Endothelial cell of umbilical vein (primary cell): ENCODE measurements around the gene HEATR5A. TPM values are rescaled to one million over a fixed set of nuclear protein-coding genes. Genes with fewer than 3 reads are reported as not detected.

Experiments
- BruUV-seq: library from RNA; stranded (reverse); fragments of 400-500 nt; replicated peaks from 2 replicates; lab custom pipeline; 2021; lab: Mats Ljungman, UMichigan
- CTCF ChIA-PET: fragments of 300-600, 350-600 bp; sonication (Branson Sonifier 250); formaldehyde crosslinking; loops from one replicate; lab custom pipeline; 2021; ENCODE audit warnings: antibody characterized with exemption, inconsistent platforms; lab: Charles Lee
- POLR2A ChIA-PET: fragments of 300-600, 350-600 bp; sonication (Branson Sonifier 250); formaldehyde crosslinking; loops from one replicate; lab custom pipeline; 2021; ENCODE audit warnings: antibody characterized with exemption, inconsistent platforms; lab: Charles Lee
- DNase-seq: peaks from one replicate; pipeline ENCODE4 v3.0.0-alpha.2; 2011; ENCODE audit warnings: low read depth, low spot score
- FAIRE-seq: peaks from 2 replicates; lab custom pipeline; 2011; peaks lifted over from hg19 to GRCh38; lab: Jason Lieb, UNC
- H2AFZ ChIP-seq: 2 replicates; pipeline ENCODE4 v1.6.0; 2012; ENCODE audit warnings: low read depth, low read length, control low read depth, inconsistent platforms
- H3K27ac ChIP-seq: 2 replicates; pipeline ENCODE4 v1.5.1; 2011; ENCODE audit warnings: low read depth, mild to moderate bottlenecking, control low read depth, low read length, moderate library complexity; ENCODE audit not compliant: insufficient read depth
- H3K27me3 ChIP-seq, 2 experiments: 2 replicates each; pipeline versions ENCODE4 v1.6.0 to v1.6.1; 2011; ENCODE audit warnings: low read length in 2 of 2, mixed read lengths in 1 of 2; ENCODE audit not compliant: control insufficient read depth in 2 of 2, insufficient read depth in 2 of 2
- H3K36me3 ChIP-seq, 2 experiments: 2 replicates in 1 of 2; 3 replicates in 1 of 2; pipeline ENCODE4 v1.5.1; 2011; ENCODE audit warnings: low read length in 2 of 2, mild to moderate bottlenecking in 1 of 2, moderate library complexity in 1 of 2; ENCODE audit not compliant: control insufficient read depth in 2 of 2, insufficient read depth in 2 of 2; ENCODE audit errors: extremely low read depth in 1 of 2
- H3K4me1 ChIP-seq: 3 replicates; pipeline ENCODE4 v1.5.1; 2011; ENCODE audit warnings: mild to moderate bottlenecking, low read length; ENCODE audit not compliant: control insufficient read depth, insufficient read depth; ENCODE audit errors: extremely low read depth
- H3K4me2 ChIP-seq: 2 replicates; pipeline ENCODE4 v1.6.1; 2011; ENCODE audit warnings: low read length, control low read depth, mixed read lengths; ENCODE audit not compliant: insufficient read depth
- H3K4me3 ChIP-seq, 3 experiments: fragments of 200-600 bp in 1 of 3; sonication (generic), shearing (Covaris generic) in 1 of 3; replicated peaks in 1 of 3; 2 replicates each; pipeline ENCODE4 v1.5.1; 2011 to 2016; ENCODE audit warnings: control low read depth in 3 of 3, low read length in 3 of 3, mild to moderate bottlenecking in 2 of 3, inconsistent platforms in 1 of 3, low read depth in 1 of 3, moderate library complexity in 1 of 3; ENCODE audit not compliant: insufficient read depth in 1 of 3
- H3K79me2 ChIP-seq: 2 replicates; pipeline ENCODE4 v1.6.0; 2012; ENCODE audit warnings: low read length, inconsistent platforms; ENCODE audit not compliant: control insufficient read depth, insufficient read depth
- H3K9ac ChIP-seq: replicated peaks from 2 replicates; pipeline ENCODE3; 2011; ENCODE audit warnings: low read length, control low read depth; ENCODE audit not compliant: insufficient read depth; ENCODE audit errors: extremely low read depth
- H3K9me1 ChIP-seq: replicated peaks from 3 replicates; pipeline ENCODE4 v1.6.0; 2011; ENCODE audit warnings: mild to moderate bottlenecking, low read length; ENCODE audit not compliant: control insufficient read depth, insufficient read depth; ENCODE audit errors: extremely low read depth
- H3K9me3 ChIP-seq: replicated peaks from 2 replicates; pipeline ENCODE4 v1.5.1; 2012; ENCODE audit warnings: low read length, inconsistent platforms; ENCODE audit not compliant: control insufficient read depth, insufficient read depth
- H4K20me1 ChIP-seq: replicated peaks from 2 replicates; pipeline ENCODE3; 2011; ENCODE audit warnings: mild to moderate bottlenecking, low read length; ENCODE audit not compliant: control insufficient read depth, insufficient read depth; ENCODE audit errors: extremely low read depth
- EZH2 ChIP-seq: IDR thresholded peaks from 2 replicates; pipeline ENCODE4 v1.6.1; 2012; ENCODE audit warnings: borderline replicate concordance, low read depth, mild to moderate bottlenecking, moderate library complexity, low read length, inconsistent platforms; ENCODE audit not compliant: severe bottlenecking
- FOS ChIP-seq: IDR thresholded peaks from 2 replicates; pipeline ENCODE4 v1.6.1; 2011; ENCODE audit warnings: mild to moderate bottlenecking, low read length, moderate library complexity, borderline replicate concordance; ENCODE audit not compliant: insufficient read depth
- JUN ChIP-seq: IDR thresholded peaks from 2 replicates; pipeline ENCODE4 v1.6.1; 2011; ENCODE audit warnings: borderline replicate concordance, low read depth; ENCODE audit not compliant: insufficient read length, insufficient read depth
- MYC ChIP-seq: IDR thresholded peaks from one replicate; pipeline ENCODE4 v1.6.1; 2011; ENCODE audit warnings: mild to moderate bottlenecking, low read depth, low read length
- POLR2A ChIP-seq: IDR thresholded peaks from 2 replicates; pipeline ENCODE4 v1.6.1; 2012; ENCODE audit warnings: low read depth, mild to moderate bottlenecking, control low read depth, low read length
- dilution Hi-C: fragments of 300-500 bp; cut with MboI; formaldehyde crosslinking; loops from one replicate; pipeline ENCODE4 v1.15.0; 2019; ENCODE audit warnings: low sequenced_read_pairs; ENCODE audit not compliant: extremely low pct_ligation_motif_present
- intact Hi-C: fragments of 100-400 bp; cut with micrococcal nuclease; formaldehyde crosslinking; loops from one replicate; pipeline ENCODE4 v1.10.0; 2022
- polyA plus RNA-seq, 4 experiments: library from polyadenylated mRNA; depleted of rRNA in 3 of 4; stranded (reverse) in 3 of 4; unstranded in 1 of 4; fragments of >200 nt; gene quantifications; 2 replicates each; pipeline versions ENCODE4 v1.2.1 to v1.2.3, GENCODE V29; 2011 to 2012; ENCODE audit warnings: missing spikeins in 1 of 4
- total RNA-seq: library from RNA; stranded (reverse); gene quantifications from 2 replicates; pipeline ENCODE4 v1.2.3, GENCODE V29; 2021
- TF ChIP-seq, protein P1 (sequence below): IDR thresholded peaks from 2 replicates; pipeline ENCODE4 v1.6.1; 2011; ENCODE audit not compliant: insufficient read depth, insufficient read length
- TF ChIP-seq, protein P2 (sequence below), 2 donors: IDR thresholded peaks; 1 replicate in 1 of 2; 2 replicates in 1 of 2; pipeline ENCODE4 v1.5.1; 2011; ENCODE audit warnings: low read length in 2 of 2, mild to moderate bottlenecking in 2 of 2, moderate library complexity in 2 of 2, control low read depth in 1 of 2, inconsistent platforms in 1 of 2, low read depth in 1 of 2; ENCODE audit not compliant: insufficient read depth in 1 of 2; ENCODE audit errors: extremely low read depth in 1 of 2

HEATR5A gene
- total and polyA plus RNA-seq, 2 donors (not counting 3 experiments of a cell fraction or from before 2014, with no cell fraction given): 12.6 to 45.3 TPM

DNA sequence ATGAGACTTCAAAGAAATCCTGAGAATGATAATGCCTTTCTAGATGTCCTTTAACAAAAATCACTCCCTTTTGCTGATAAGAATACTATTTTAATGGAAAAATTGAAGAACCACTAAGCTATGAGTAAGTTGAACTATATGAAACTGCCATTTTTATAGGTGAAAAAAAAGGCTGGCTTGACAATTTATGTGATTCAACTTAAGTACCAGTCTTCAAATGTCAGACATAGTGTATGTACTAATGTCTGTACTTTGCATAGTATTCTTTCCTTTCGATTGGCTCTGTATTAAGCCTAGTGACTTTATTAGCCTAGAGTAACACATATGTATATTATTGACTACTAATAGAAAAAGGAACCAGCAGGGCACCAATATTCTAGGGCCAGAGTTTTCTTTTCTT, 11.9 kb downstream of the HEATR5A start:
- TF ChIP-seq JUN (no peak), MYC (no peak), FOS (no peak), POLR2A (no peak), EZH2 (no peak)
- TF ChIP-seq, protein P1, sequence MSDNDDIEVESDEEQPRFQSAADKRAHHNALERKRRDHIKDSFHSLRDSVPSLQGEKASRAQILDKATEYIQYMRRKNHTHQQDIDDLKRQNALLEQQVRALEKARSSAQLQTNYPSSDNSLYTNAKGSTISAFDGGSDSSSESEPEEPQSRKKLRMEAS: no peak
- TF ChIP-seq, protein P2, sequence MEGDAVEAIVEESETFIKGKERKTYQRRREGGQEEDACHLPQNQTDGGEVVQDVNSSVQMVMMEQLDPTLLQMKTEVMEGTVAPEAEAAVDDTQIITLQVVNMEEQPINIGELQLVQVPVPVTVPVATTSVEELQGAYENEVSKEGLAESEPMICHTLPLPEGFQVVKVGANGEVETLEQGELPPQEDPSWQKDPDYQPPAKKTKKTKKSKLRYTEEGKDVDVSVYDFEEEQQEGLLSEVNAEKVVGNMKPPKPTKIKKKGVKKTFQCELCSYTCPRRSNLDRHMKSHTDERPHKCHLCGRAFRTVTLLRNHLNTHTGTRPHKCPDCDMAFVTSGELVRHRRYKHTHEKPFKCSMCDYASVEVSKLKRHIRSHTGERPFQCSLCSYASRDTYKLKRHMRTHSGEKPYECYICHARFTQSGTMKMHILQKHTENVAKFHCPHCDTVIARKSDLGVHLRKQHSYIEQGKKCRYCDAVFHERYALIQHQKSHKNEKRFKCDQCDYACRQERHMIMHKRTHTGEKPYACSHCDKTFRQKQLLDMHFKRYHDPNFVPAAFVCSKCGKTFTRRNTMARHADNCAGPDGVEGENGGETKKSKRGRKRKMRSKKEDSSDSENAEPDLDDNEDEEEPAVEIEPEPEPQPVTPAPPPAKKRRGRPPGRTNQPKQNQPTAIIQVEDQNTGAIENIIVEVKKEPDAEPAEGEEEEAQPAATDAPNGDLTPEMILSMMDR (IDR thresholded peaks at IDR 0.05; ENCODE audit: extremely low read depth in 1 of 2, insufficient read depth in 1 of 2, low read depth in 1 of 2, low read length in 2 of 2): no peak
- intact Hi-C loops: no loop called here
- BruUV-seq: no TSS peak
- Histone ChIP-seq H3K36me3 (no peaks in the 10 kb centered on the region), H3K27me3 (no peaks in the 10 kb centered on the region), H3K9me1 (no peaks in the 10 kb centered on the region), H3K9me3 (no peaks in the 10 kb centered on the region), H2AFZ (no peak overlapping the region), H3K9ac (no peak overlapping the region), H3K4me3 (no peak overlapping the region), H4K20me1 (no peaks in the 10 kb centered on the region), H3K4me2 (no peak overlapping the region), H3K79me2 (peaks cover 27% of the 10 kb centered on the region), H3K4me1 (no peaks in the 10 kb centered on the region), H3K27ac (no peak overlapping the region)
- dilution Hi-C loops: no loop called here
- ChIA-PET CTCF (interaction anchor here (1.0 kb wide), 2 partner anchors 13 to 43 kb away, joined by 3 read pairs; no protein-coding TSS in a partner anchor), POLR2A (no interaction called here)
- FAIRE-seq (no peak), DNase-seq (no peak)
